HPDE6-E6E7 (cell line): Measurements from ENCODE around the gene CLPSL2.

Experiments
- DNase-seq: peaks from one replicate; pipeline ENCODE4 v3.0.0; 2011; ENCODE audit warnings: missing footprints; ENCODE audit errors: extremely low spot score

Gene CLPSL2

GRCh38 chr6:35746516-35746915 is 29.9 kb upstream of the CLPSL2 start:
- no peak for DNase-seq

GRCh38 chr6:35747877-35748276 is 28.5 kb upstream of the CLPSL2 start:
- DNase-seq, result no peak

GRCh38 chr6:35750557-35750956 is 25.8 kb upstream of the CLPSL2 start:
- no peak for DNase-seq

GRCh38 chr6:35751594-35751993 is 24.8 kb upstream of the CLPSL2 start:
- no peak for DNase-seq

- no peak for DNase-seq
These were observed 24.1 kb upstream of the CLPSL2 start for GRCh38 chr6:35752330-35752729.

GRCh38 chr6:35754452-35755277 is 21.7 kb upstream of the CLPSL2 start:
- no peak for DNase-seq

- DNase-seq, result no peak
These were observed 21.0 kb upstream of the CLPSL2 start for GRCh38 chr6:35755278-35755924.

GRCh38 chr6:35757456-35758123 is 18.8 kb upstream of the CLPSL2 start:
- DNase-seq, result no peak

- DNase-seq, result no peak
These were observed 17.0 kb upstream of the CLPSL2 start for GRCh38 chr6:35759426-35759825.

- DNase-seq, result no peak
These were observed 10.7 kb upstream of the CLPSL2 start for GRCh38 chr6:35765739-35766138.

GRCh38 chr6:35769211-35769610 is 7.2 kb upstream of the CLPSL2 start:
- no peak for DNase-seq

- no peak for DNase-seq
These were observed 5.1 kb upstream of the CLPSL2 start for GRCh38 chr6:35771343-35771627.

GRCh38 chr6:35774116-35774794 is 2.1 kb upstream of the CLPSL2 start:
- no peak for DNase-seq

GRCh38 chr6:35775031-35775430 is 1.4 kb upstream of the CLPSL2 start:
- DNase-seq, result no peak

GRCh38 chr6:35777356-35778102 is 1.1 kb downstream of the CLPSL2 start:
- DNase-seq, result no peak

- DNase-seq, result no peak
These were observed 2.0 kb downstream of the CLPSL2 start for GRCh38 chr6:35778437-35778836.

- DNase-seq, result no peak
These were observed 4.3 kb downstream of the CLPSL2 start, which contains the start of gene CLPSL1 for GRCh38 chr6:35780719-35781118. Gene CLPSL1 (plus strand): TSS chr6:35781019. CDS start chr6:35781111, 92 bp downstream.

- no peak for DNase-seq
These were observed 4.9 kb downstream of the CLPSL2 start for GRCh38 chr6:35781290-35781689.

- peak; percentile 52 for DNase-seq
These were observed 6.0 kb downstream of the CLPSL2 start for GRCh38 chr6:35782424-35782823.

- DNase-seq, result no peak
These were observed 7.8 kb downstream of the CLPSL2 start for GRCh38 chr6:35784200-35784599.

- DNase-seq, result no peak
These were observed 9.9 kb downstream of the CLPSL2 start for GRCh38 chr6:35786272-35786671.

- DNase-seq, result no peak
These were observed 10.4 kb downstream of the CLPSL2 start for GRCh38 chr6:35786810-35787209.
